ENCODE results near the gene GPR135.

DNA sequence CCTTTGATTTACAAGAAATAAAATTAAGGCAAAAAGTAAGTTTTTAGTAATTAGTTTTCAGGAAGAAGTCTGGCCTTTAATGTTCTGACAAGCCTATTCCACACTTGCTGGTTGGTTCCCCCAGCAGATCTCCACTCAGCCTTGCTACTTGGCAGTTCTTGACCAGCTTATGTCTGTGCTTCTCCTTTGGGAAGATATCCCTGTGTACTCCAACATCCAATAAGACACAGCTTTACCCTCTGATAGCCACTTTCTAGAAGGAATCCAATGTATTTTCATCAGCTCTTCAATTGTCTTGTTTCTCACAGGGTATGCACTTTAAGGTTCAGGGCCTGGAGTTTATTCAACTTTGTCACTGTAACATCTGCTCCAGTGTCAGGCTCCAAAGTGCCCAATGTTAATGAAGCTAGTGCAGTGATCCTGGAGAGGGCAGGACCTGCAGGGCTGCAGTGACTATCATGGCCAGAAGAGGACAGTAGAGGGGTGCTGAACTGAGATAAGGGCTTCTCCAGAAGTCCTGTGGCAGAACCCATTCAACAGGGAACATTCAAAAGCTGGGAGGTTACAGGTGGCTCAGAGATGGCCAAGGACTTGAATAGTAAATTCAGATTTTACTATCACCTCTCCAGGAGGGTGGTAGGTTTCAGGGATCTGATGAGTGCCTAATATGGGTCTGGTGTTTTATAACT lies 42.0 kb upstream of the GPR135 start:
- TF ChIP-seq, protein P1, sequence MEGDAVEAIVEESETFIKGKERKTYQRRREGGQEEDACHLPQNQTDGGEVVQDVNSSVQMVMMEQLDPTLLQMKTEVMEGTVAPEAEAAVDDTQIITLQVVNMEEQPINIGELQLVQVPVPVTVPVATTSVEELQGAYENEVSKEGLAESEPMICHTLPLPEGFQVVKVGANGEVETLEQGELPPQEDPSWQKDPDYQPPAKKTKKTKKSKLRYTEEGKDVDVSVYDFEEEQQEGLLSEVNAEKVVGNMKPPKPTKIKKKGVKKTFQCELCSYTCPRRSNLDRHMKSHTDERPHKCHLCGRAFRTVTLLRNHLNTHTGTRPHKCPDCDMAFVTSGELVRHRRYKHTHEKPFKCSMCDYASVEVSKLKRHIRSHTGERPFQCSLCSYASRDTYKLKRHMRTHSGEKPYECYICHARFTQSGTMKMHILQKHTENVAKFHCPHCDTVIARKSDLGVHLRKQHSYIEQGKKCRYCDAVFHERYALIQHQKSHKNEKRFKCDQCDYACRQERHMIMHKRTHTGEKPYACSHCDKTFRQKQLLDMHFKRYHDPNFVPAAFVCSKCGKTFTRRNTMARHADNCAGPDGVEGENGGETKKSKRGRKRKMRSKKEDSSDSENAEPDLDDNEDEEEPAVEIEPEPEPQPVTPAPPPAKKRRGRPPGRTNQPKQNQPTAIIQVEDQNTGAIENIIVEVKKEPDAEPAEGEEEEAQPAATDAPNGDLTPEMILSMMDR (IDR thresholded peaks at IDR 0.05), result peak; percentile 44 to 84 (median 60)
- no peak for TF ChIP-seq POLR2A (IDR thresholded peaks at IDR 0.05)
